ENCODE measurements around the gene MLF1. TPM values are rescaled to one million over a fixed set of nuclear protein-coding genes. Genes with fewer than 3 reads are reported as not detected.

Gene MLF1
- total RNA-seq, 4 donors from 2014 or later = 9.3 to 19.4 (median 13.5) TPM

DNA sequence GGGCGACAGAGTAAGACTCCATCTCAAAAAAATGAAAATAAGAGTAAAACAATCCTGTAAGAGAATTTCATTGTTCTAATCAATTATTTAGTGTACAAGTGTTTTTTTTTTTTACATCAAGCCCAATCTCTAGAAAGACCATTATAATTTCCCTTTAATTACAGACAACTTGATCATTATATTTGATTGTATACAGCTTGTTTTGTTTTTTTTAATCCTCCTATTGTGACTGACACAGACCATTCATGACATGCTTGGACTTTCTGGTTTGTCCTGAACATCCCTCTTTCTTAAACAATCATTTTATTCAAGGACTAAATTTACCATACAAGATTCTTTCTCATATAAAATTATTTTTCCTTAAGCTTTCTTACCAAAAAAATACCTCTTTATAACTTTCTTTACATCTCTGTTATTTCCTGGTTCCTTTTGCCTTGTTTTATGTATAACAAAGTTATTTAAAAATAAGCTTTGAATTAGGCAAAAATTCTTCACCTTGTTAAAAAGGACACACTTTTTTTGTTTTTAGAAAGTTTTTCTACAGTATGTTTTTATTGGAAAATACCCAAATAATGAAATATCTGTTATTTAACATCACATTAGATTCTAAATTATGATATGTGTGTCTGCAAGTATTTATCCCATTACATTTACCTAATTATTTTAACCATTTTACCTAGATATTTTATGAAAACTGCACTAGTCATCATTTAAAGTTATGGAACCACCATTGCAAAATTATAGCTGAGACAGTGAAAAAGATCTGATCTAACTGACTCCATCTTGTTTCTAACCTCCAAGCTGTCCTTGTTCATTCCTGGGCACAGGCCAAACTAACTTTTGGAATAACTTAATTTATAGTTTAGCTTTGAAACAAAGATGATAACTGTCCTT lies 47.2 kb downstream of the MLF1 start:
- no peak for TF ChIP-seq POLR2A (IDR thresholded peaks at IDR 0.05)
- TF ChIP-seq CTCF (IDR thresholded peaks at IDR 0.05) = no peak
- no peak for TF ChIP-seq EP300 (IDR thresholded peaks at IDR 0.05)
- 77% methylated on average over 1 of the region's 1 CpG for WGBS, 2 donors

GRCh38 chr3:158625881-158626280 lies 54.9 kb downstream of the MLF1 start:
- Histone ChIP-seq H3K4me3 (no peak overlapping the region), H3K36me3 (no peaks in the 10 kb centered on the region), H3K4me1 (no peaks in the 10 kb centered on the region), H3K9me3 (peaks cover 0 to 5% (median 0%) of the 10 kb centered on the region in 4 donors), H3K27ac (no peak overlapping the region), H3K27me3 (no peaks in the 10 kb centered on the region)
- no peak for DNase-seq (ENCODE audit: low spot score in 2 of 2)
- TF ChIP-seq EP300 (IDR thresholded peaks at IDR 0.05) (no peak), POLR2A (IDR thresholded peaks at IDR 0.05) (no peak), CTCF (IDR thresholded peaks at IDR 0.05) (no peak)
- WGBS, 2 donors = 0 to 41% methylated on average over 1 of the region's 1 CpG

More for the DNA sequence above, 47.2 kb downstream of the MLF1 start:
- Histone ChIP-seq H3K4me1 (no peaks in the 10 kb centered on the region), H3K27me3 (no peaks in the 10 kb centered on the region), H3K9me3 (peaks cover 0 to 18% (median 0%) of the 10 kb centered on the region in 4 donors), H3K4me3 (no peak overlapping the region), H3K36me3 (no peaks in the 10 kb centered on the region), H3K27ac (no peak overlapping the region)
- no peak for DNase-seq (ENCODE audit: low spot score in 2 of 2)

GRCh38 chr3:158631981-158632380 lies 61.0 kb downstream of the MLF1 start:
- H3K4me3 ChIP-seq = no peak overlapping the region
- TF ChIP-seq EP300 (IDR thresholded peaks at IDR 0.05) (no peak), POLR2A (IDR thresholded peaks at IDR 0.05) (no peak), CTCF (IDR thresholded peaks at IDR 0.05) (no peak)
- no peak overlapping the region for H3K27ac ChIP-seq
- DNase-seq (ENCODE audit: low spot score in 2 of 2) = no peak
- H3K27me3 ChIP-seq = no peaks in the 10 kb centered on the region
- no peaks in the 10 kb centered on the region for H3K9me3 ChIP-seq
- no peaks in the 10 kb centered on the region for H3K4me1 ChIP-seq
- no peaks in the 10 kb centered on the region for H3K36me3 ChIP-seq

DNA sequence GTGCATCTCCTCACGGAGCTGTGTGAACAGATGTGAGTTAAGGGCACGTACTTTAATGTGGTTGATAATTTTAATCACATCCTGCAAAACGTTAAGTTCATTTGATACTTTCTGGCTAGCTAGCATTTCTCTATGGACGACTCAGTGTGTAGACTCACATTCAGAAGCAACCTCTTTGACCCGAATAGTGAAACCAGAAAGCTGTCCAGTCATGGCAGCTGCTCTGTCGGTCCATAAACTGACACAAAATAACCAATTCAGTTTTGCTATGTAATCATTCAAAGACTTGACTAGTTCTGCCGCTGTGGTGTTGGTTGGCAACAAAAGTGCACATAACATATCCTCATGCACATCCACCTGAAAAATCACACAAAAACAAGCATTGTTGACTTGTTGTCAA lies 69.7 kb downstream of the MLF1 start:
- WGBS, 2 donors = 85 to 86% methylated on average over 7 of the region's 7 CpGs
- Histone ChIP-seq H3K27me3 (no peaks in the 10 kb centered on the region), H3K4me3 (no peak overlapping the region), H3K9me3 (no peaks in the 10 kb centered on the region), H3K27ac (no peak overlapping the region), H3K36me3 (no peaks in the 10 kb centered on the region), H3K4me1 (peaks cover 0 to 11% (median 6%) of the 10 kb centered on the region in 4 donors)
- no peak for DNase-seq (ENCODE audit: low spot score in 2 of 2)
- TF ChIP-seq POLR2A (IDR thresholded peaks at IDR 0.05) = no peak

DNA sequence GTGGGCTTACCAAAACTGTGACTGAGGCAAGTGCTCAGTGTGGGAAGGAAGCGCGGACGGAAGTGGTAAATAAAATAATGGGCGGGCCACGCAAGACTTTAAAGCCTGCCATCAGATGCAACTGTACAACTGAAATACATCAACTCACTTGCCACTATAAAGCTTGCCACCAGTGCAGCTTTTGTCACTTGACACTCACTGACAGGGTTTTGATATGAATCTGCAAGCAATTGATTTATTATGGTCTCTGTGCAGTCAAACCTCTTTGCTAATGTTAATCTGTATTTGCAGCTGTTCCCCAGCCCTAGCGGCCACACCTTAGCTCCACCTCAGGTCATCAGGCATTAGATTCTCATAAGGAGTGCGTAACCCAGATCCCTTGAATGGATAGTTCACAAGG lies 71.0 kb downstream of the MLF1 start:
- TF ChIP-seq POLR2A (IDR thresholded peaks at IDR 0.05) = no peak
- TF ChIP-seq CTCF (IDR thresholded peaks at IDR 0.05) = no peak
- TF ChIP-seq EP300 (IDR thresholded peaks at IDR 0.05) = no peak
- Histone ChIP-seq H3K36me3 (peaks cover 0 to 8% (median 0%) of the 10 kb centered on the region in 3 donors), H3K27ac (no peak overlapping the region), H3K27me3 (no peaks in the 10 kb centered on the region), H3K4me3 (no peak overlapping the region), H3K4me1 (peaks cover 0 to 25% (median 8%) of the 10 kb centered on the region in 4 donors), H3K9me3 (no peaks in the 10 kb centered on the region)
- DNase-seq (ENCODE audit: low spot score in 2 of 2) = no peak
- 87 to 92% methylated on average over 7 of the region's 7 CpGs for whole genome bisulfite sequencing, 2 donors

Measured in tibial nerve (tissue), 4 donors.